DLD1 (cell line): ENCODE measurements around the gene ABCB11.

ENCODE experiments used
- in situ Hi-C: cut with HindIII; loops from 2 replicates; pipeline ENCODE4 v1.10.0; 2017; ENCODE audit warnings: low sequenced_read_pairs

Gene ABCB11

DNA sequence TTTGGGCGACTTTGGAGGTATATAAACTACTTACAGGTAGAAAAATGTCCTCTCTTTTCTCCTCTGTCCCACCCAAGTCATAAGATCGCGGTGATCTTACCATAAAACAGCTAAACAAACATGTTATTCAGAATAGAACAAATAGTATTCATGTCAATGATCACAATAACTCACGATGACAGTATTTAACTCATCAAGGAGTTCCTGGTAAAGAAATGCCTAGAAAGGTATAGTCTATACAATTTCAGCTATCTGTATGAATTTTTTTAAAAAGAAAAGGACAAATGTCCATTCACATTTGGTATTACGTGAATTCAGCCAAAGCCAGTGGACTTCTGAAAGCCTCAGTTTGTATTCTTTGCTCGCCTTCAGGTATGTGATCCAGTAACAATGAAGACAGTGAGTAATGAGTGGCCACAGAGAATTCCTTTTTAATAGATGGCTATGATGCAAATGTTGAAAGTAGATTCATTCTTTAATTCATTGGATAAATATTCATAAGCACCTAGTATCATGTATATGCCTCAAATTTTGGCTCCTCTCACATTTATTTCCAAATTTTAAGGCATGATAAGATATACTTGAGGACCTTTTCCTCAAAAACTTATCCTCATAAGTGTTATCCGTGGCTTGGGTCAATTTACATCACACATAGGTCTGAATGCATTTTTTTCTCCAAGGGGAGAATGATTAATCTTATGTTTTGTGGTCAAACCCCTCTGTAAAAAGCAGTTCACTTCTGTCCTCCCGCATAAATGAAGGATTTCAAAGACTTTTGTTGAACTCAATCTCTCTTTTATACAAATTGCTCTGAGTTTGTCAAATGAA is 20.3 kb downstream of the ABCB11 start:
- in situ Hi-C loops: no loop called here

DNA sequence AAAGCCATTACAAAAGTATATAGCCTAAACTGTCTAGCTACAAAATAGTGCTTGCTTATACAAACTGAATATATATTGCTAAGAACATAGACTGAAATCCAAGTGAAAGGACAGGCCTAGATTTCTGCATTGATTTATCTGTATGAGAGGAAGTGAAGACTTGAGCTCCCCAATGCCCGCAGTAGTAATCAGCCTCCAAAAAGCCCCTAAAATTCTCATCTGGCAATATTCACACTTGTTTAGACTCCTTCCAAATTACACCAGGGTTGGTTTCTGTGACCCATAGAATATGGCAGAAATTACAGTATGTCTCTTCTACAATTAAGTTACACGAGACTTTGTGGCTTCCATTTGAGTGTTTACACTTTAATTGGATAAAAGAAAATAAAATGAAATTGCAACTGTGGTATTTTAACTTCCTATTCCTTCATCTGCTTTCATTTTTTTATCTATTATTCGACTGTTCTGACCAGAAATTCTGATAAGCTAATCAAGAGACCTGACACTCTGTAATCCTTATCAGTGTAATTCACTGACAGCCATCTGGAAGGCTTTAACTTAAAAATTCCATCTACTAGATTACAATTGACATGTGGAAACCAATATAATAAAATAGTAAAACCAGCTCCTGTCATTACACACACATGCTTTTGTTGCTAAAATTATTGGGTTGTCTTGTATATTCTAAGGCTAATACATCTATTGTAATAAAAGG is 21.1 kb downstream of the ABCB11 start:
- in situ Hi-C loops: no loop called here

- in situ Hi-C loops: no loop called here
These were observed 23.2 kb downstream of the ABCB11 start for GRCh38 chr2:169007941-169008340.

DNA sequence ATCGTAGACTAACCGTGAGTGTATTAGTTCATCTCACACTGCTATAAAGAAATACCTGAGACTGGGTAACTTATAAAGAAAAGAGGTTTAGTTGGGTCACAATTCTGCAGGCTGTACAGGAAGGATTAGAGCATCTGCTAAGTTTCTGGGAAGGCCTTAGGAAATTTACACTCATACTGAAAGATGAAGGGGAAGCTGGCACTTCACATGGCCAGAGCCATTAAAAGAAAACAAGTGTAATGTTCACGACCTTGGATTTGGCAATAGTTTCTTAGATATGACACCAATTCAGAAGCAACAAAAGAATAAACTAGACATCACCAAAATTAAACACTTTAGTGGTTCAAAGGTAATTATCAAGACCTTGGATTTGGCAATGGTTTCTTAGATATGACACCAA is 23.8 kb downstream of the ABCB11 start:
- in situ Hi-C loops: no loop called here

DNA sequence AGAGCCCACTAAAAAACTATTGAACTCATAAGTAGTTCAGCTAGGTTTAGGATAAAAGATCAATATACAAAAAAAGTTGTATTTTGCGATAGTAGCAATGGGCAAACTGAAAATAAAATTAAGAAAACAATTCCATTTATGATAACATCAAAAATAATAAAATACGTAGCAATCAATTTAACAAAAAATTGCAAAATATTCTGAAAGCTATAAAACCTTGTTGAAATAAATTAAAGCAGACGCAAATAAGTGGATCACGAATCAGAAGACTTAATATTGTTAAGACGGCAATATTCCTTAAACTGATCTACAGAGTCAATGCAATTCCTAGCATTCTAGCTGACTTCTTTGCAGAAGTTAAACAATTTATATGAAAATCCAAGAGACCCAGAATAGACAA is 24.5 kb downstream of the ABCB11 start:
- in situ Hi-C loops: no loop called here

- in situ Hi-C loops: no loop called here
These were observed 25.1 kb downstream of the ABCB11 start for GRCh38 chr2:169005994-169006393.

- in situ Hi-C loops: no loop called here
These were observed 26.0 kb downstream of the ABCB11 start for GRCh38 chr2:169005080-169005598.

- in situ Hi-C loops: no loop called here
These were observed 28.9 kb downstream of the ABCB11 start for GRCh38 chr2:169002161-169002738.

GRCh38 chr2:169001116-169001815 is 29.9 kb downstream of the ABCB11 start:
- in situ Hi-C loops: no loop called here

GRCh38 chr2:168999668-169000213 is 31.4 kb downstream of the ABCB11 start:
- in situ Hi-C loops: no loop called here

DNA sequence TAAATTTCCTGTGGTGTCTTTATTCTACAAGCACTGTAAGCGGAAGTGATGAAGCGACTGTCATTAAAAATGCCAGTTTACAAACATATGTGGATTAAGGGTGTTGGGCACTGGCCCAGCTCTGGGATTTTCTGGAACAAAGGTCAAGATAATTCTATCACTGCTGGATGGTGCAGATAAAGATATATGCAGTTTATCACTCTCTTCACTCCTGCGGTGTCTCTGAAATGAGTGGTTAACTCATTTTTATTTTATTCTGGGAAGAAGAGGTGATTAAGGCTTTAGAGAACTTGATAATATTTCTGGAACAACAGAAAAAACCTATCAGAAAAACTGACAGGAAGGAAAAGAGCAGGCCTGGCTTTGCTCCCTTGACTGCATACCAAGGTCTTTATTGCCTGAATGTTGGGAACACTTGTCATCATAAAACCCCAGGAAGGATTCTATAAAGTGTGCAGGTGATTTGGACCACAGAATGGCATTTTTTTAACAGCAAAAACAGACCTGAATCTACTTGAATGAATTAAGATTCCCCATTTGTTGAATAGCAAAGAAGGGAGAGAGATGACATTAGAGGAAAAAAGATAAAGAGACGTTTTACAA is 32.4 kb downstream of the ABCB11 start:
- in situ Hi-C loops: no loop called here

DNA sequence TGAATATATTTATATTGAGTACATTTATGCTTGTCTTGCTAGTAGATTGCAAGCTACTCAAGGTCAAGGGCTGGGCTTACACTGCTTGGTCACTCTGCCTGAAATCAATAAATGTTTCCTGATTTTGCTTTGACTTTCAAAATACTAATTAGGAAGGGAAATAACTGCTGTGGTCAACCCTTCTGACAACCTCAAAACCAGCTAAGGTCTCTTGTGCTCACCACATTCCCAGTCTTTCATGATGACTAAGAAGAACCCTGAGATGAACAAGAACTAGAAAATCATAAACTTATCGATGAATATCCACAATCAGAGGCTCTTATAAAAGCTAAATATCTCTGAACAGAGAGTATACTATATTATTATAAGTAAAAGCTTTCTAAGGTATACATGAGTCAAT is 33.3 kb downstream of the ABCB11 start:
- in situ Hi-C loops: no loop called here

DNA sequence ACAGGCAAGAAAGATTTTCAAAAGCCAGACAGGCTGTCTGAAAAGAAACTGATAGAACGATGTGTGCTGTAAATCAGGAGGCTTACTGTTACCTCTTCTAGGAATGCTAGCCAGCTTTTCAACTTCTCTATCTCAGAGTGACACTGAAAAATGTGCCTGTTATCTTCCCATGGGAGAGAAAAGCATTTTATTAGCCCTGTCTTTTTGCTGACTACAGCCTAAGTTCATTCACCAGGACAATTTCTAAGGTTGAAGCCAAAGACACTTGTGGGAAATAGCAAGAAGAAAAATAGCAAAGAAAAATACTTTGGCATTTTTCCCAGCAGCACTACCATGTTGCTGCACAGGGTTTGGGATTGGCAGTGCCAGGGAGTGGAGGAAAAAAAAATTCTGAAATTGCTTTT is 34.0 kb downstream of the ABCB11 start:
- in situ Hi-C loops: no loop called here

DNA sequence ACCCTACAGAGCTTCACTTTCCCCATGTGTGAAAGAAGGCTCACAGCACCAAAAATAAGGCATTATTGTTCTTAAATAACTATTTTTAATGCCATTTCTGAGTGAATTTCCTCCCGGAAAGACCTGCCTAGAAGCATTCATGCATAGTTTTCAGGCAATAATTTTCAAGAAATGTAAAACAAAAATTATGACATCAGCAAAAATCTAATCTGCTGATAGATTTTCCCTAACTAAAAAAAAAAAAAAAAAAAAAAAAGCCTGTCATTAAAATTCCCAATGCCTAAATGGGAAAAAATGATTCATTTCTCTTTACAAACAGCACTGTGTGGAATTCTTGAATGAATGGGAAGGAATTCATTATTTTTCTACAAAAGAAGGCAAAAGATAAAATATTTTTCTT is 35.4 kb downstream of the ABCB11 start:
- in situ Hi-C loops: no loop called here

DNA sequence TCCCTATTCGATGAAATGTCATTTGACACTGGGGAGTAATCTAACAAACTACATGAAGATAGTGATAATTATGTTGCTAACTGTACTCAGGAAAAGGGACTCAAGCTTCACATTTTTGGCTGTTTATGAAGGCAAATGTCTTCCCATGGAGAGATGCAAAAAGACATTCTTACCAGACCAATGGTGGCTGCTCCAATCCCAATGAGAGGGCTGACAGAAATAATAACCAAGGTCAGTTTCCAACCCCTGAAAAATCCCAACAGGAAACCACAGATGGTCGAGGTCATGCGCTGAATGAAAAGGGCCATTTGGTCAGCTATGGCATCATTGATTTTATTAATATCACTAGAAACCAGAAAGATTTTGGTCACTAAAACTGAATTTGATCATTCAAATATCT is 37.6 kb downstream of the ABCB11 start:
- in situ Hi-C loops: no loop called here

DNA sequence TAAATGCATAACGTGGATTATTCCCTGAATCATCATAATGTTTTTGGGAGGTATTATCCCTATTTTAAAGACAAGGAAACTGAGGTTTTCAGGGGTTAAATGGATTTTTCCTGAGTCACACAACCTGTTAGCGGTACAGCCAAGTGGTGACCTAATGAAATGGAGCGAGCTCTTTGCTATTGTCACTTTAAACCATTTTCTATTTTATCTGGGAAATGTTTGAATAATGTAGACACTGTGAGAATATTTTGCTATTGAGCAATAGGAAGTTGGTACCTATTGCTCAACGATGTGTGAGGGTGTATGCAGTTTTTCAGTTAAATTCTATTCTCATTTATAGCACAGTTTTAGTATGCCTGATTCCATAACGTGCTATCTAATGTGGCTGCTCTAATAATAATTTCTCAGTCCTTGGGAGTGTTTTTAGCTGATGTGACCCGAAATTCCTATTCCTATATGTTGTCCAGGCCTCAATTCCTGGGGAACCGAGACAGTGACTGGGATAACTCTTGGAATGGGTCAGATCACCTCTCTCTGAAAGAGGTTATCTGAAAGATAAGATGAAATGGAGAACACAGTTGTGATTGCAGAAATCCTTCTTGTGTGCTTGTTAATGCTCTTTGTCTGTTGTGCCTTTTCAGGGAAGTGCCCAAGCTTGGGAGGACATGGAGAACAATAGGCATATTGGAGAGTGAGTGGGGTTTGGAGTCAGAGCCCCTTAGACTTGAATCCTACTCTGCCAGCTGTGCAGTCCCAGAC is 38.4 kb downstream of the ABCB11 start:
- in situ Hi-C loops: no loop called here

DNA sequence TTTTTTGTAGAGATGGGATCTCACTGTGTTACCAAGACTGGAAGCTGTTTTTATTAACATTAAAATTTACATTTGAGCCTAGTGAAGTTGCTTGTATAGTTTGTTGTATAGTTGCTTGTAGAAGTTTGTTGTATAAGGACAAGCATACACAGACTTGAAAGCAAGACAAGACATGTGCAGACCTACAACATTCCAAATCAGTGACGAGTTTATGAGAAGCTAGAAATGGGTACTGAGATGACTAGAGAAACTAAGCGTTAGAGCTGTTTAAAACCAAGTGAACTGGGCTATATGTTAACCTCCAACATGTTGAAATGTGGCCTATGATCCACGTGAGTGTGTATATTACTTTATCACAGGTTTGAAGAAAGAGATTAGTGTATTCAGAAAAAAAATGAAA is 39.1 kb downstream of the ABCB11 start:
- in situ Hi-C loops: no loop called here

- in situ Hi-C loops: no loop called here
These were observed 42.4 kb downstream of the ABCB11 start for GRCh38 chr2:168988755-168989154.

DNA sequence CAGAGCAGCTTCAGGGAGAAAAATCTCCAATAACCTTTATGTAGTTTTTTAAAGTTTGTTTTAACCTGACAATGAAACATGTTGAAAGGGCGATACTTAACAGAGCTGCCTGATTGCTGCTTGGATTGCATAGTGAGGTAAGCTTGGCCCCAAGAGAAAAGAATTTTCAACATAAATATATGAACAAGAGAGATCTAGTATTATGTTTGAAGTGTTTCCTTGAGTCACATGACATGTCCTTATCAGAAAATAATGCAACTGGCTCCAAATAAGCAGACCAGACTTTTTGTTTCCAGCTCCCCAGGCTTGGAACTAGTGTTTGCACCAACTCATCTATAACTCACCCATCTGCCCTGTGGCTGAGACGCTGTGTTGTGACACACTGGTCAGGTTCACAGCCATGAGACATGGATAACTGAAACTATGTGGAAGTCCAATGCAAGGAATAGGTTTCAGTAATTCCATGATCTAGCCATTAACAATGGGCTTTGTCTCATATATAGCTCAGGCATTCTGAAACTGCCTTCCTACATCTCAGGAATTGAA is 44.7 kb downstream of the ABCB11 start:
- in situ Hi-C loops: no loop called here
